ENCODE measurements around the gene PCNT. TPM values are rescaled to one million over a fixed set of nuclear protein-coding genes. Genes with fewer than 3 reads are reported as not detected.

The PCNT gene
- total and polyA plus RNA-seq, 4 donors = 6.4 to 33.0 (median 26.2) TPM

- WGBS, 2 donors = 1% methylated on average over 16 of the region's 16 CpGs
- intact Hi-C loops (cut with DNase I) = loop anchor here (2.0 to 5.0 kb wide), 3 partner anchors 36 to 59 kb away; partner anchors contain the start of genes PCNT (in 2 of the 2), C21orf58 (in 1 of the 2) and LSS (in 1 of the 2)
- peak; percentile 2 for ATAC-seq (ENCODE audit: low FRiP score)
- Histone ChIP-seq H3K4me1 (ENCODE audit: control insufficient read depth in 1 of 2, insufficient read depth in 2 of 2, low read length in 2 of 2) (peaks cover 0 to 7% of the 10 kb centered on the region in 2 donors), H3K36me3 (ENCODE audit: control insufficient read depth in 1 of 2, insufficient read depth in 2 of 2, low read length in 1 of 2) (peaks cover 0 to 2% of the 10 kb centered on the region in 2 donors), H3K27ac (ENCODE audit: low read depth in 1 of 2, low read length in 2 of 2) (no peak overlapping the region), H3K9me3 (ENCODE audit: control insufficient read depth, low read length) (no peaks in the 10 kb centered on the region), H3K27me3 (ENCODE audit: control insufficient read depth in 1 of 2, insufficient read depth in 2 of 2, low read length in 1 of 2) (no peaks in the 10 kb centered on the region), H3K4me3 (ENCODE audit: low read length in 2 of 2) (peak overlapping the region; percentile 63 to 92)
- no peak for DNase-seq
Observed at GRCh38 chr21:46286648-46287002, 37.3 kb upstream of the PCNT start.

- Histone ChIP-seq H3K4me1 (ENCODE audit: control insufficient read depth in 1 of 2, insufficient read depth in 2 of 2, low read length in 2 of 2) (peaks cover 0 to 7% of the 10 kb centered on the region in 2 donors), H3K9me3 (ENCODE audit: control insufficient read depth, low read length) (no peaks in the 10 kb centered on the region), H3K4me3 (ENCODE audit: low read length in 2 of 2) (no peak overlapping the region), H3K36me3 (ENCODE audit: control insufficient read depth in 1 of 2, insufficient read depth in 2 of 2, low read length in 1 of 2) (peaks cover 0 to 2% of the 10 kb centered on the region in 2 donors), H3K27ac (ENCODE audit: low read depth in 1 of 2, low read length in 2 of 2) (no peak overlapping the region), H3K27me3 (ENCODE audit: control insufficient read depth in 1 of 2, insufficient read depth in 2 of 2, low read length in 1 of 2) (no peaks in the 10 kb centered on the region)
- ATAC-seq (ENCODE audit: low FRiP score) (no peak), DNase-seq (peak in 1 of 2 donors; percentile 34)
- intact Hi-C loops (cut with DNase I) = loop anchor here (2.0 to 5.0 kb wide), 3 partner anchors 35 to 60 kb away; partner anchors contain the start of genes PCNT (in 2 of the 2), C21orf58 (in 1 of the 2) and LSS (in 1 of the 2)
- 89 to 90% methylated on average over 10 of the region's 10 CpGs for WGBS, 2 donors
Observed at GRCh38 chr21:46287541-46287940, 36.4 kb upstream of the PCNT start.

GRCh38 chr21:46289655-46290179, 34.2 kb upstream of the PCNT start:
- Histone ChIP-seq H3K4me1 (ENCODE audit: control insufficient read depth in 1 of 2, insufficient read depth in 2 of 2, low read length in 2 of 2) (no peaks in the 10 kb centered on the region), H3K4me3 (ENCODE audit: low read length in 2 of 2) (no peak overlapping the region), H3K9me3 (ENCODE audit: control insufficient read depth, low read length) (no peaks in the 10 kb centered on the region), H3K36me3 (ENCODE audit: control insufficient read depth in 1 of 2, insufficient read depth in 2 of 2, low read length in 1 of 2) (no peaks in the 10 kb centered on the region), H3K27me3 (ENCODE audit: control insufficient read depth in 1 of 2, insufficient read depth in 2 of 2, low read length in 1 of 2) (no peaks in the 10 kb centered on the region), H3K27ac (ENCODE audit: low read depth in 1 of 2, low read length in 2 of 2) (no peak overlapping the region)
- WGBS, 2 donors = 77 to 84% methylated on average over 6 of the region's 6 CpGs
- no peak for ATAC-seq (ENCODE audit: low FRiP score)
- intact Hi-C loops (cut with DNase I) = loop anchor here (5.0 kb wide), 2 partner anchors 33 to 62 kb away; partner anchors contain the start of genes C21orf58 (in 1 of the 2), LSS (in 1 of the 2) and PCNT (in 1 of the 2)
- no peak for DNase-seq

GRCh38 chr21:46291561-46291960, 32.4 kb upstream of the PCNT start:
- H3K4me3 ChIP-seq (ENCODE audit: low read length in 2 of 2) = no peak overlapping the region
- no peaks in the 10 kb centered on the region for H3K27me3 ChIP-seq (ENCODE audit: control insufficient read depth in 1 of 2, insufficient read depth in 2 of 2, low read length in 1 of 2)
- no peak for ATAC-seq (ENCODE audit: low FRiP score)
- no peaks in the 10 kb centered on the region for H3K9me3 ChIP-seq (ENCODE audit: control insufficient read depth, low read length)
- no peak for DNase-seq
- H3K27ac ChIP-seq (ENCODE audit: low read depth in 1 of 2, low read length in 2 of 2) = no peak overlapping the region
- WGBS, 2 donors = 97 to 100% methylated on average over 2 of the region's 2 CpGs
- no peaks in the 10 kb centered on the region for H3K36me3 ChIP-seq (ENCODE audit: control insufficient read depth in 1 of 2, insufficient read depth in 2 of 2, low read length in 1 of 2)
- no peaks in the 10 kb centered on the region for H3K4me1 ChIP-seq (ENCODE audit: control insufficient read depth in 1 of 2, insufficient read depth in 2 of 2, low read length in 2 of 2)
- intact Hi-C loops (cut with DNase I) = no loop called here

GRCh38 chr21:46294647-46295176, 29.2 kb upstream of the PCNT start:
- H3K4me1 ChIP-seq (ENCODE audit: control insufficient read depth in 1 of 2, insufficient read depth in 2 of 2, low read length in 2 of 2) = no peaks in the 10 kb centered on the region
- WGBS, 2 donors = 56 to 70% methylated on average over 10 of the region's 10 CpGs
- ATAC-seq (ENCODE audit: low FRiP score) (no peak), DNase-seq (no peak)
- no peaks in the 10 kb centered on the region for H3K27me3 ChIP-seq (ENCODE audit: control insufficient read depth in 1 of 2, insufficient read depth in 2 of 2, low read length in 1 of 2)
- no peak overlapping the region for H3K4me3 ChIP-seq (ENCODE audit: low read length in 2 of 2)
- H3K36me3 ChIP-seq (ENCODE audit: control insufficient read depth in 1 of 2, insufficient read depth in 2 of 2, low read length in 1 of 2) = no peaks in the 10 kb centered on the region
- no peak overlapping the region for H3K27ac ChIP-seq (ENCODE audit: low read depth in 1 of 2, low read length in 2 of 2)
- H3K9me3 ChIP-seq (ENCODE audit: control insufficient read depth, low read length) = no peaks in the 10 kb centered on the region
- intact Hi-C loops (cut with DNase I) = no loop called here

- ATAC-seq (ENCODE audit: low FRiP score) = peak; percentile 41
- Histone ChIP-seq H3K4me3 (ENCODE audit: low read length in 2 of 2) (no peak overlapping the region), H3K36me3 (ENCODE audit: control insufficient read depth in 1 of 2, insufficient read depth in 2 of 2, low read length in 1 of 2) (no peaks in the 10 kb centered on the region), H3K9me3 (ENCODE audit: control insufficient read depth, low read length) (no peaks in the 10 kb centered on the region), H3K4me1 (ENCODE audit: control insufficient read depth in 1 of 2, insufficient read depth in 2 of 2, low read length in 2 of 2) (no peaks in the 10 kb centered on the region), H3K27me3 (ENCODE audit: control insufficient read depth in 1 of 2, insufficient read depth in 2 of 2, low read length in 1 of 2) (no peaks in the 10 kb centered on the region), H3K27ac (ENCODE audit: low read depth in 1 of 2, low read length in 2 of 2) (no peak overlapping the region)
- intact Hi-C loops (cut with DNase I) = no loop called here
- no peak for DNase-seq
- WGBS, 2 donors = 58 to 61% methylated on average over 8 to 9 of the region's 9 CpGs
Observed at GRCh38 chr21:46295177-46295770, 28.7 kb upstream of the PCNT start.

GRCh38 chr21:46295996-46296752, 27.8 kb upstream of the PCNT start:
- WGBS, 2 donors = 57 to 78% methylated on average over 29 of the region's 29 CpGs
- peak; percentile 69 for ATAC-seq (ENCODE audit: low FRiP score)
- Histone ChIP-seq H3K36me3 (ENCODE audit: control insufficient read depth in 1 of 2, insufficient read depth in 2 of 2, low read length in 1 of 2) (no peaks in the 10 kb centered on the region), H3K9me3 (ENCODE audit: control insufficient read depth, low read length) (no peaks in the 10 kb centered on the region), H3K4me1 (ENCODE audit: control insufficient read depth in 1 of 2, insufficient read depth in 2 of 2, low read length in 2 of 2) (no peaks in the 10 kb centered on the region), H3K27ac (ENCODE audit: low read depth in 1 of 2, low read length in 2 of 2) (no peak overlapping the region), H3K4me3 (ENCODE audit: low read length in 2 of 2) (no peak overlapping the region), H3K27me3 (ENCODE audit: control insufficient read depth in 1 of 2, insufficient read depth in 2 of 2, low read length in 1 of 2) (no peaks in the 10 kb centered on the region)
- intact Hi-C loops (cut with DNase I) = no loop called here
- DNase-seq = peak; percentile 84 to 91

- DNase-seq (no peak), ATAC-seq (ENCODE audit: low FRiP score) (peak; percentile 51)
- no peaks in the 10 kb centered on the region for H3K9me3 ChIP-seq (ENCODE audit: control insufficient read depth, low read length)
- 2 to 3% methylated on average over 83 to 84 of the region's 84 CpGs for WGBS, 2 donors
- no peaks in the 10 kb centered on the region for H3K4me1 ChIP-seq (ENCODE audit: control insufficient read depth in 1 of 2, insufficient read depth in 2 of 2, low read length in 2 of 2)
- peak overlapping the region in 1 of 2 donors; percentile 8 for H3K4me3 ChIP-seq (ENCODE audit: low read length in 2 of 2)
- no peaks in the 10 kb centered on the region for H3K27me3 ChIP-seq (ENCODE audit: control insufficient read depth in 1 of 2, insufficient read depth in 2 of 2, low read length in 1 of 2)
- intact Hi-C loops (cut with DNase I) = no loop called here
- H3K36me3 ChIP-seq (ENCODE audit: control insufficient read depth in 1 of 2, insufficient read depth in 2 of 2, low read length in 1 of 2) = no peaks in the 10 kb centered on the region
- no peak overlapping the region for H3K27ac ChIP-seq (ENCODE audit: low read depth in 1 of 2, low read length in 2 of 2)
Observed at GRCh38 chr21:46297338-46298271, 26.4 kb upstream of the PCNT start.

All from aorta (tissue), 5 donors.